GM12892 (cell line): Measurements from ENCODE around the gene GOLGA6L1.
"Not testable (repeated sequence)": the region's sequence is repeated elsewhere in the genome, so short reads cannot be mapped to it uniquely, and the experiment has no call there.

Experiments used
- POLR2A ChIP-seq: IDR thresholded peaks from 2 replicates; pipeline ENCODE4 v1.6.1; 2011; ENCODE audit warnings: low read depth, low read length, control low read depth
- TAF1 ChIP-seq: IDR thresholded peaks from 2 replicates; pipeline ENCODE4 v1.6.1; 2011; ENCODE audit warnings: low read depth, mild to moderate bottlenecking, control low read depth, low read length, borderline replicate concordance

DNA sequence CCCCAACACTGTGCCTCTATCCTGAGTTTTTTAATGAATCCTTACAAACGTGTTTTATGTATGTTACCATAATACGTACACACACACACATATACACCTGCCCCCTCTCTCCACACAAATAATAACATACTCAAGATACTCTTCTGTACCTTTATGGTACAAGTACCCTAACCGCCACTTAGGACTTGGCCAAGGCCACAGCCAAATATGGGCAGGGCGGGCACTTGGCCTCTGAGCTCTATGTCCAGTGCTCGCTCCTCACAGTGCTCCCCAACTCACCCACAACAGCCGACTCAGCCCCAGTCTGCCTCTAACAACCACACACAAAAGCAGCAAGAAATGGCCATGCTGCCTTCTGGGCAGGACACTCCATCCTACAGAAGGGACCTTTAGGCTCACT lies 3.8 kb downstream of the GOLGA6L1 start:
- not testable (repeated sequence) for TF ChIP-seq POLR2A, TAF1
